Measurements from ENCODE around the gene EPS8L1.

The EPS8L1 gene

DNA sequence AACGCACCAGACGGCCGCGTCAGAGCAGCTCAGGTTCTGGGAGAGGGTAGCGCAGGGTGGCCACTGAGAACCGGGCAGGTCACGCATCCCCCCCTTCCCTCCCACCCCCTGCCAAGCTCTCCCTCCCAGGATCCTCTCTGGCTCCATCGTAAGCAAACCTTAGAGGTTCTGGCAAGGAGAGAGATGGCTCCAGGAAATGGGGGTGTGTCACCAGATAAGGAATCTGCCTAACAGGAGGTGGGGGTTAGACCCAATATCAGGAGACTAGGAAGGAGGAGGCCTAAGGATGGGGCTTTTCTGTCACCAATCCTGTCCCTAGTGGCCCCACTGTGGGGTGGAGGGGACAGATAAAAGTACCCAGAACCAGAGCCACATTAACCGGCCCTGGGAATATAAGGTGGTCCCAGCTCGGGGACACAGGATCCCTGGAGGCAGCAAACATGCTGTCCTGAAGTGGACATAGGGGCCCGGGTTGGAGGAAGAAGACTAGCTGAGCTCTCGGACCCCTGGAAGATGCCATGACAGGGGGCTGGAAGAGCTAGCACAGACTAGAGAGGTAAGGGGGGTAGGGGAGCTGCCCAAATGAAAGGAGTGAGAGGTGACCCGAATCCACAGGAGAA lies 39.9 kb downstream of the EPS8L1 start:
- DNase-seq (ENCODE audit: low spot score) = no peak

GRCh38 chr19:55116232-55116858 lies 40.7 kb downstream of the EPS8L1 start:
- DNase-seq (ENCODE audit: low spot score) = peak; percentile 68

GRCh38 chr19:55116859-55117662 lies 41.4 kb downstream of the EPS8L1 start, which contains the start of gene PPP1R12C:
Gene PPP1R12C (minus strand): TSS chr19:55117637. CDS start chr19:55117543, 94 bp downstream.
- no peak for DNase-seq (ENCODE audit: low spot score)

DNA sequence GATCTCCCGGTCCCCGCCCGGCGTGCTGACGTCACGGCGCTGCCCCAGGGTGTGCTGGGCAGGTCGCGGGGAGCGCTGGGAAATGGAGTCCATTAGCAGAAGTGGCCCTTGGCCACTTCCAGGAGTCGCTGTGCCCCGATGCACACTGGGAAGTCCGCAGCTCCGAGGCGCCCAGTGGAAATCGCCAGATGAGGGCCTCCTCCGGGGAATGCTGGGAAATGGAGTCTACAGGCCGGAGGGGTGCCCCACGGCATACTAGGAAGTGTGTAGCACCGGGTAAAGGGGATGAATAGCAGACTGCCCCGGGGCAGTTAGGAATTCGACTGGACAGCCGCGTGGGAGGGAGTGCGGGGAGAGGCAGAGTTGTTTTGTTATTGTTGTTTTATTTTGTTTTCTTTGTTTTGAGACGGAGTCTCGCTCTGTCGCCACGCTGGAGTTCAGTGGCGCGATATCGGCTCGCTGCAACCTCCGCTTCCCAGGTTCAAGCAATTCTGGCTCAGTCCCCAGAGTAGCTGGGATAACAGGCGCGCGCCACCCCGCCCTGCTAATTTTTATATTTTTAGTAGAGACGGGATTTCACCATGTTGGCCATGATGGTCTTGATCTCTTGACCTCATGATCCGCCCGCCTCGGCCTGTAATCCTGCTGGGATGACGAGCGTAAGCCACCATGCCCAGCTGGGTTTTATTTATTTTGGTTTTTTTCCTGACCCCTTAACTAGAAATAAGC lies 42.2 kb downstream of the EPS8L1 start:
- DNase-seq (ENCODE audit: low spot score) = peak; percentile 99

DNA sequence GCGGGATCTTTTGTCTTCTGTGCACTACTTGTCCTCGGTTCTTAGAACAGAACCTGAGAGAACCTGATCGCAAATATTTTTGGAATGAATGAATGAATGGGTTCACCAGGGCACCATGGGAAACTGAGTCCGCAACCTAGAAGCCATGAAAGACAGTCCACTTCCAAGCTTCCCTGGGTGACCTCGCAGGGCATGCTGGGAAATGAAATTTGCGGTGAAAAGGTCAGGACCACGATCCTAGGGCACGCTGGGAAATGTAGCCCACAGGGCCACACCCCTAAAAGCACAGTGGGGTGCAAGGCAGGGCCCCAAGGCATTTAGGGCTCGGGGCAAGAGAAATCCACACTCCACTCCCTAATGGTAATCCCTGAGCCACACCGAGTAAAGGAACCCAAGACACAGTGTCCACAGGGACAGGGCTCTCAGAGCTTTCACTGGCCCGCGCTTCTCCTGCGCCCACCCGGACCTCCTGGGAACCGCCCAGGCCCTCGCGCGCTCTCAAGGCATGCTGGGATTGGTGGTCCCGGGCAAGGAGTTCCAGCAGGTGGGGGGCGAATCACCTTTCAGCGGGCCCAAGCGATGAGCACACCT lies 42.8 kb downstream of the EPS8L1 start:
- no peak for DNase-seq (ENCODE audit: low spot score)

GRCh38 chr19:55119053-55119452 lies 43.4 kb downstream of the EPS8L1 start:
- no peak for DNase-seq (ENCODE audit: low spot score)

- DNase-seq (ENCODE audit: low spot score) = no peak
These were observed 55.8 kb downstream of the EPS8L1 start for GRCh38 chr19:55131421-55131820.

GRCh38 chr19:55132453-55133129 lies 56.9 kb downstream of the EPS8L1 start:
- peak; percentile 63 for DNase-seq (ENCODE audit: low spot score)

GRCh38 chr19:55133639-55134444 lies 58.2 kb downstream of the EPS8L1 start:
- no peak for DNase-seq (ENCODE audit: low spot score)

DNA sequence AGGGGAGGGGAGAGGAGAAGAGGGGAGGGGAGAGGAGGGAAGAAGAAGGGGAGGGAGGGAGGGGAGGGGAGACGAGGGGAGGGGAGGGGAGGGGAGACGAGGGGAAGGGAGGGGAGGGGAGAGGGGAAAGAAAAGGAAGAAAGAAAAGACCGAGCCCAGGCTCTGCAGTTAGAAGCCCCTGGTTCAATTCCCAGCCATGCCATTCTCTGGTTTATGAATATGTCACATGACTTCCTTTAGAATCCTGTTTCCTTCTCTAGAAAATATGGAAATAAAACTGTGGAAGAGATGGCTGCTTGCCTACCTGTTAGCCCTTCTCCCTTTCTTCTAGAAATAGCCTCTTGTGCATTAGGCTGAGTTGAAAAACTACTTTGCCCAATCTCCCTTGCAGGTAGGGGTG lies 59.1 kb downstream of the EPS8L1 start:
- no peak for DNase-seq (ENCODE audit: low spot score)

DNA sequence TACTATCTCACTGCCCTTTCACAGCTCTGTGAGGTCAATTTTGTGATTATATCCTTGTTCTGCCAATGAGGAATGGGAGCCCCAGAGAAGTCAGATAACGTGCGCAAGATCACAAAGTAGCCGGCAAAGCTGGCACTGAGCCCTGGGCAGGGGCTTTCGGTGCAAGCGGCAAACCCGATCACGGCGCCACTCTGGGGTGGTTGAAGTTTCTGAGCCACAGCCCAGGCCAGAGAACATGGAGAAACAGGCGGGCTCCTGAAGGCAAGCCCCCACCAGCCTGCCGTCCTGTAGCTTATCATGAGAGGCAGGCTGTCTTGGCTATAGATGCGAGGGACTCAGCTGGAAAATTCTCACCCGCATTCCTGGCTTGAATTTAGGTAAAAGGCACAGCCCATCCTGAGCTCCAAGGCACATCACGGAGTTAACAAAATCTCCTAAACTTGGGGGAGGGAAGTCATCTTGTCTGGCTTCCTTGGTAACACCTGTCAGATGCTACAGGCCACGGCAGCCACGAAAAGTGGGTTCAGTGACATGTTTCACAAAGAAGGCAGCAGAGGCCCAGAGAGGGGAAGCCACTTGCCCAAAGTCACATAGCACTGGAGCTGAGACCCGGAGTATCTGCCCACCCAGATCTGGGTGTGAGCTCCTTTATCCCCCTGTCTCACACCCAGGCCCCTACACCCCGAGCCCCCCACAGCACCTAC lies 60.9 kb downstream of the EPS8L1 start:
- no peak for DNase-seq (ENCODE audit: low spot score)
